ENCODE results near the gene CNOT6.
"Not testable (repeated sequence)": the region's sequence is repeated elsewhere in the genome, so short reads cannot be mapped to it uniquely, and the experiment has no call there.

The CNOT6 gene

DNA sequence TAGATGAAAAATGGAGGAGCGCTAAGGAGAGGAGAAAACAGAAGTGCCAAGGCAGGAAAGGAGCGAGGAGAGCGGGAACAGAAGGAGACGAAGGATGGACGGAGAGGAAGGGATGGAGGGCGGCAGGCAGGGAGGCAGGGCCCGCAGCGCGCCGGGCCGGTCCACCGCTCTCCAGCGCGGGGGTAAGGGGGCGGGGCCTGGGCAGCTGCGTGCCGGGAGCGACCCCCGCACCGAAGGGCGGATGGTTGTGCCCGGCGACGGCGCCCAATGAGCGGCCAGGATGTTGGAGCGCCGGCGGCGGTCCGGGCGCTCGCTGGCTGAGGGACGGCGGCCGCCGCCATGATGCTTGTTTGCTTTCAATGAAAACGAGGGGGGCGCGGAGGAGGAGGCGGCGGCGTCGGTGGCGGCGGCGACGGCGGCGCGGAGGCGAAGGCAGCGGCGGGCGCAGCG is at the start of gene CNOT6:
Gene CNOT6 (plus strand): TSS at position 320 of the 450 bp plus-strand sequence. CDS start 34,898 bp downstream, outside the sequence.
- peak; percentile 37 for DNase-seq

DNA sequence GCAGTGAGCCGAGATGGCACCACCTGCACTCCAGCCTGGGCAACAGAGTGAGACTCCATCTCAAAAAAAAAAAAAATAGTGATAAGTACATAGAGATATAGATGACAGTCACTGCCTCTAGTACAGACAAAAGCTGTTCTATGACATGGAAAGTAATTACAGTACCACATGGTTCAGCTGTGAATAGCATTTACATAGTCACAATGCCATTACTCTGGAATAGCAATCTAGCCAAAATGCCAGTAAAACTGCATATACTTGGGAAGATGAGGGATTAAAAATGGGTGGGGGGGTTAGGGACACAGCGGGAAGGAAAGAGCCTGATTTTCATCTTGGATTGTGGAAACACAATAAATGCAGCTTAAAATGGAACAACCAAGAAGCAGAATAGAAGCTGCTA is 39.4 kb upstream of the CNOT6 start:
- no peak for DNase-seq

DNA sequence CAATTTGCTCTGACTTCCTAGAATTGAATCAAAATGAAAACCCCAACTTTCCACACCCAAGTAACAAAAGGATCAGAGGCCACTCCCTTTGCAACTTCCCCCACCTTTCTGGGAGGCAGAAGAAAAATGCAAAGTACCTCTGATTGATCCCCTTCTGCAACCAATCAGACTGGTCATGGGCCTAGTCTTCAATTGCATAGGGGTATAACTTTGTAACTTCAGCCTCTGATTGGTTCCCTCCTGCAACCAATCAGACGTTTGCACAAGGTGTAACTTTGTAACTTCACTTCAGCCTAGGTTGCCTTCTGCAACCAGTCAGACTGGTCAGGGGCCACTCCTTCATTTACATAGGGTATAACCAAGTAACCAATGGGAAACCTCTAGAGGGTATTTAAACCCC is 38.3 kb upstream of the CNOT6 start:
- no peak for DNase-seq

DNA sequence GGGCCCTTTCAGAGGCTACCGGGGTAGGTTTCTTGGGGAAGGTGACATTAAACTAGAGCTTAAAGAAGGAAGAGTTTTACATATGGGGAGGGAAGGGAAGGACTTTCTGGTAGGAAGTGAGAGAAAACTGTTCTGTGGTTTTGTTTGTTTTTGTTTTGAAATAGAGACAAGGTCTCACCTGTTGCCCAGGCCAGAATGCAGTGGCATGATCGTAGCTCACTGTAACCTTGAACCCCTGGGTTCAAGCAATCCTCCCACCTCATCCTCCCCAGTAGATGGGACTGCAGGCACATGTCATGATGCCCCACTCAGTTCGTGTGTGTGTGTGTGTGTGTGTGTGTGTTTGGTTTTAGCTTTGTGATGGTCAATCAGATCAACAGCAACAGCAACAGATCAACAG is 37.4 kb upstream of the CNOT6 start:
- DNase-seq, result no peak

DNA sequence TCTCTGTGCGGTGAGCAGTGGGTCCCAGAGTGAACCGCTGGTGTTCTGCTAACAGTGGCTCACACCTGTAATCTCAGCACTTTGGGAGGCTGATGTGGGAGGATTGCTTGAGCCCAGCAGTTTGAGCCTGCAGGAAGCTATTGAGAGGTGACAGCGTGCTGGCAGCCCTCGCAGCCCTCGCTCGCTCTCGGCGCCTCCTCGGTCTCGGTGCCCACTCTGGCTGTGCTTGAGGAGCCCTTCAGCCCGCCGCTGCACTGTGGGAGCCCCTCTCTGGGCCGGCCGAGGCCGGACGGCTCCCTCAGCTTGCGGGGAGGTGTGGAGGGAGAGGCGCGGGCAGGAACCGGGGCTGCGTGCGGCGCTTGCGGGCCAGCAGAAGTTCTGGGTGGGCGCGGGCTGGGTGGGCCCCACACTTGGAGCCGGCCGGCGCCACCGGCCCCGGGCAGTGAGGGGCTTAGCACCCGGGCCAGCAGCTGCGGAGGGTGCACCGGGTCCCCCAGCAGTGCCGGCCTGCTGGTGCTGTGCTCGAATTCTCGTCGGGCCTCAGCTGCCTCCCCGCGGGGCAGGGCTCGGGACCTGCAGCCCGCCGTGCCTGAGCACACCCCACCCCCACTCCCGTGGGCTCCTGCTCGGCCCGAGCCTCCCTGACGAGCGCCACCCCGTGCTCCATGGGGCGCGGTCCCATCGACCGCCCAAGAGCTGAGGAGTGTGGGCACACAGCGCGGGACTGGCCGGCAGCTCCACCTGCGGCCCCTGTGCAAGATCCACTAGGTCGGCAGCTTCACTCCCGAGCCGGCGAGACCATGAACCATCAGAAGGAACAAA is 35.1 kb upstream of the CNOT6 start:
- not testable (repeated sequence) for DNase-seq

DNA sequence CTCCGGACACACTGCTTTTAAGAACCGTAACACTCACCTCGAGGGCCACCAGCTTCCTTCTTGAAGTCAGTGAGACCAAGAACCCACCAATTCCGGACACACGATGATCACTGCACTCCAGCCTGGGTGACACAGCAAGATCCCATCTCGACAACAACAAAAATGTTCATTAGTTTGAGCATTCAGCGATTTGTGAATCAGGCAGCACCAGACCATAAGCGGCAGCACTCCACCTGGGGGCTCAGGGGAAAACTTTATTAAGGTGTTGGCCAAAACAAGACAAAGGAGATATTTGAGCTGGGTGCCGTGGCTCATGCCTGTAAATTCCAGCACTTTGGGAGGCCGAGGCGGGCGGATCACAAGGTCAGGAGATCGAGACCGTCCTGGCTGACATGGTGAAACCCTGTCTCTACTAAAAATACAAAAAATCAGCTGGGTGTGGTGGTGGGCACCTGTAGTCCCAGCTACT is 34.5 kb upstream of the CNOT6 start:
- DNase-seq, result not testable (repeated sequence)

DNA sequence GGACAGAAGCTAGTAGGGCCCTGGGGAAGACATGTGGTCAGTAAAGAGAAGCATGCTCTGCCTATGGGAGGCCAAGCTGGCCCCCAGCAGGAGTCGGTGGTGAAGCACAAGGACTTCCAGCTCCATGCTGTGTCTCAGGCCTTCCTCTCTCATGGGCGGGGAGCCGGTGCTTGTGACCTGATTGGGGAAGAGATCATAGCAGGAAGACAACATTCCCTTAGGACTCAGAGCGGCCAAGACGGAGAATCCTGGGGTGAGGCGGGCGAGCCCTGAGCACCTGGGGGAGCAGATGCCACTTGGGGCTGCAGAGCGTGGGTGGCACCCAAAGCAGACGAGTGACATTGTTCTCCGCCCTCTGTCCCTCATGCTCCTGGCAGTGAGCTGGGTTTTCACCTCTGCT is 33.3 kb upstream of the CNOT6 start:
- no peak for DNase-seq

DNA sequence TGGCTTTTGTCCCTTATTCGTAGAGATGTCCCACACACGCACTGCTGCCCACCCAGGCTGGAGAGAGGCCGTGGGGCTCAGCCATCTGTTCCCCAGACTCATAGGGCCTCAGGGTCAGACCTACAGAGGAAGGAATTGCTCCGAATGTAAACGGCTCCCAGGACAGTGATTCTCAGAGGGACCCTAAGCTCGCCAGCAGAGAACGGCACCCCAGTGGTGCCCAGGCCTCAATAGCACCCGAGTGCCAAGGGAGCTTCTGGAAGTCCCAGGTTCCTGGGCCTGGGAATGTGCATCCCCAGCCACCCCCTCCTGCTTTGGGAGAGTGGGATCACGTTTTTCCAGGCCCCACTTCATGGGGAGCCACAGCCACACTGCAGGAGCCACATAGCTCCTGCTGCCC is 32.9 kb upstream of the CNOT6 start:
- DNase-seq, result no peak

DNA sequence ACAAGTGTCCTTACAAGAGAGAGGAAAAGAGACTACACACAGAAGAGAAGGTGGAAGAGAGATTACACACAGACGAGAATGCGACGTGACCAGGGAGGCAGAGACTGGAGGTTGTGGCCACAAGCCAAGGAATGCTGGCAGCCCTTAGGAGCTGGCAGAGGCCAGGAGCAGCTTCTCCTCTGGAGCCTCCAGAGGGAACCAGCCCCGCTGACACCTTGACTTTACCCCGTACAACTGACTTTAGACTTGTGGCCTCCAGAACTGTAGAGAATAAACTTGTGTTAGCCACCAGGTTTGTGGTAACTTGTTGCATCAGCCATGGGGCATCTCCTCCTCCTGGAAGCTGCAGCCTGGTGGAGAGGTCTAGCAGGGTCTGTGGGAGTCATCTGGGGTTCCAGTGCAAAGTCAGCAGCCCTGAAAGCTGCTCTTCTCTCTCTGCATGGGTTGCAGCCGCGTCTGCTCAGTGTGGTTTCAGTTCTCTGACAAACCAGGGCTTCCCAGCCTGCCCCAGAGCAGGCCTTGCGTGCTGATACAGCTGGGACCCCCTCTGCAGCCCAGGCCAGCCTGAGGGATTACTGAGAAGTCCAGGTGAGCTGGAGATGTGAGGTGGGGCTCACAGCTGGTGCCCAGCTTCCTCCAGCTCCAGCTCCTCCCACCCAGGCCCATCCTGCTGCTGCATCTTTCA is 30.8 kb upstream of the CNOT6 start:
- no peak for DNase-seq

DNA sequence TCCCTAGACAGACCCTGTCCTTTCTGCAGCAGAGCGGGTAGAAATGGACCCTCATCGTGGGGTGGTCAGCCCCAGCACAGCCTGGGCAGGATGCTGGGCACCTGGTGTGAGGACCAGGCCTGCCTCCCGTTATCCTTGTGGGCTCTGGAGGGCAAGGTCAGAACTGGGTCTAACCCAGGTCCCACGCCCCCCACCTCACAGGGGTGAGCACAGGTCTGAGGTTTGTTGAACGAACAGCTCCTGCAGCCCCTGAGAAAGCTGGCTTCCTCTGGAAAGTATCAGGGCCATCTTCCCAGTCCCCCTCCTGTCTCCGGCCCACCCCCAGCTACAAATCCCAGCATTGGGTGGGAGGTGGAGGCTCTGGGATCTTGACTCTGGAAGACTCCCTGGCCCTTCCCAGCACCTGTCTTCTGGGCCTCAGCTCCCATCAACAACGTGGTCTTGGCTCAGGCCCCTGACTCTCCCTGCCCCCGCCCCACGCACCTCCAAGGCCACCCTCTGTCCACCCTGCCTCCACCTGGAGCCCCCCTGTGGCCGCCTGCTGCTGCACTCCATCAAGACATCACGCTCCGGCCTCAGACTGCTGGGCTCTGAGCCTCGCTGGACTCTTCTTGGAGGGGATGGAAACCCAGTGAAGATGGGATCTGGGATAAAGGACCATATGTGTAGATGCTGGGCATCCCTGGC is 30.1 kb upstream of the CNOT6 start:
- DNase-seq, result no peak

DNA sequence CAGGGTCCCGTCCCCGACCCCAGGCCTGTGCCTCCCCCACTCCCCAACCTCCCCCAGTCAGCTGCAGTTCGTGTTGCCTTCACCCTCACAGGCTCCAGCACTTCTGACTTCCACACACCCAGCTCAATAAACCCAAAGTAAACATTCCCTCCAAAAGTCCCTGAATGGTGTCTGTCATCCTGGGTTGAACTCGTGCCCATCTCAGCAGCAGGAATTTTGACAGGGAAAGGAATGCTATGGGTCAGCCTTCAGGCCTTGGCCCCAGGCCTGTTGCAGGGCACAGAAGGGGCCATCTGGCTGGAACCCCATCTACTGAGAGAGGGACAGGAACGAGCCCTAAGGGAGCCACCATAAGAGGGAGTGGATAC is 29.6 kb upstream of the CNOT6 start:
- no peak for DNase-seq

DNA sequence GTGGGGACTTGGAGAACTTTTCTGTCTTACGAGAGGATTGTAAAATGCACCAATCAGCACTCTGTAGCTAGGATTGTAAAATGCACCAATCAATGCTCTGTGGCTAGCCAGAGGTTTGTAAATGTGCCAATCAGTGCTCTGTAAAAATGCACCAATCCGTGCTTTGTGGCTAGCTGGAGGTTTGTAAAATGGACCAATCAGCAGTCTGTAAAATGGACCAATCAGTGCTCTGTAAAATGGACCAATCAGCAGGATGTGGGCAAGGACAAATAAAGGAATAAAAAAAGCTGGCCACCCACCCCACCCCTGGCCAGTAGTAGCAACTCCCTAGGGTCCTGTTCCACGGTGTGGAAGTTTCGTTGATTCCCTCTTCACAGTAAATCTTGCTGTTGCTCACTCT is 29.1 kb upstream of the CNOT6 start:
- DNase-seq, result not testable (repeated sequence)

DNA sequence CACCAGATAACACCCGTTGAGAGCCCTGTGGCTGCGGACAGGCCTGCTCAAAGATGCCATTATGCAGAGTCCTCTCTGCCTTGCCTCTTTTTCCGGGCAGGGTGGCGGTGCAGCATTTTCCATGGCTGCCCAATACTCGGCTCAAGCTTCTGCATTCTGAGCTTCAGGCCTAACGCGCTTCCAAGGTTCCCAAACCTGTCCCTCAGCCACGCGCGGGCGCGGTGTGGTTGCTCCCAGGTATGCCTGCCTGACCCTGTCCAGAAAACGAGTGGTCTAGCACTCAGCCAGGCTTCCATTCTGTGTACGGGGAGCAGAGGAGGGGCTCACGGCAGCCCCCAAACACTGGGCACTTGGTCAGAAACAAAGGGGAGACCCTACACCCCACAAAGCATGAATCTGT is 27.9 kb upstream of the CNOT6 start:
- DNase-seq, result no peak

DNA sequence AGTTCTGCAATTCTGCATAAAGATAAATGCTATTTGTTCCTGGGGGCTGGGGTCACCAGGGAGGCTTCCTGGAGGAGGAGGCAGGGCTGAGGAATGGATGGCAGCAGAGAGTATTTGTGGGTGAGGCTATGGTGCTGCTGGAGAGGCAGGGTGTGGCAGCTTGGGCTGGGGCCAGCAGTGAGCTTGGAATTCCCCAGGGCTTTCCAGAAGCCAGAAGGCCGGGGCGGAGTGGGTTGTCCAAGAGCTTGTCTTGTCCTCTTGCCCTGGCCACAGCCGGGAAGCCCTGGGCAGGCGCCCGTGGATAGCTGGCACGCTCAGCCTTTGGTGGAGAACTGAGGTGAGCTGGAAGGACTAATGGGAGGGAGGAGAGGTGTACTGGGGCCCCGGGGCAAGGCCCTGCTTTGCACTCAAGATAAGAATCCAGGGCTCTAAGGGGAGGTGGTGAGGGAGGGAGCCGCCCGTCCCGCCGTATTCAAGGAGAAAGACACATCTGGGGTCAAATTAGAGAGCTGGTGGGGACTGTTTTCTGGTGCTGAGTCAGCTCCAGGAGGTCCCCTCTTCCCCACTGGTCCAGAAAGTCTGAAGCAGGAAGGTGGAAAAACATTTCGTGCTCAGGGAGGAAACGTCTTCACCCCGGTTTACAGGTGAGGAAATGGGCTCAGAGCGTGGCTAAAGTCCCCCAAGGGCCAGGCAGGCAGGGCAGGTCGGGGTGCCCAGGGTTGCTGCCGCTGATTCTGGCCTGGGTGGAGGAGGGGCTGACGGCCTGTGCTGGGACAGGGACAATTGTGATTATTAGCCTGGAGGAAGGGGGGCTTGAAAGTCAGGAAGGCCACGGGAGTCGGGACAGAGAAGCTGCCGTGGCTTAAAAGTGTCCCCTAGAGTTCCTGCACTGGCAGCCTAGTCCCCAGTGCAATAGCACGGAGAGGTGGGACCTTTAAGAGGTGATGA is 26.9 kb upstream of the CNOT6 start:
- no peak for DNase-seq

DNA sequence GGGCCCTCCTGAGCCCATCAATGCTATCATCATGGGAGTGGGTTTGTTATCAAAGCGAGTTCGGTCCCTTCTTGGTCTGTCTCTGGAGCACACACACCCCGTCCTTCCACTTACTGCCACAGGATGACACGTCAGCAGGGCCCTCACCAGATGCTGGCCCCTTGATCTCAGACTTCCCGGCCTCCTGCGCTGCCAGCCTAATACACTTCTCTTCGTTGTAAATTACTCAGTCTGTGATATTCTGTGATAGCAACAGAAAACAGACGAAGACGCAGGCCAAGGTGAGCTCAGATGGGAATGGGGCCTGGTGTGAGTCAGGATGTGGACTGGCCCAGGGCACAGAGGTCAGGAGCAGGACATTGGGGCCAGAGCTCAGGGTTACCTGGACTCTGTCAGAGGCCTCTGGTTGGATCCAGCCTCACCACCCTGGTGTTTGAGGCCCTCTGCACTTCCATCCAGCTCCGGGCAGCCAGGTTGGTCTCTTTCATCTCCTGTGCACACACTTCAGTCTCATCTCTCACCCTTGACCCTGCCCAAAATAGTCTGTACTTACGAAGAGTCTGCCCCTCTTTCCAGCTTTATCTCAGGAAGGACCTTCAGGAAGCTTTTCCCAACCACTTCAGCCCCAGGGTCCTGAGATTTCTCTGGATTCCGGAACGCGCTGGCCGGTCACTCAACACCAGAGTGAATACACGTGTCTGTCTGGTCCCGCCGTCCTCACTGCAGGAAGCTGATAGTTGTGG is 26.0 kb upstream of the CNOT6 start:
- DNase-seq, result no peak

DNA sequence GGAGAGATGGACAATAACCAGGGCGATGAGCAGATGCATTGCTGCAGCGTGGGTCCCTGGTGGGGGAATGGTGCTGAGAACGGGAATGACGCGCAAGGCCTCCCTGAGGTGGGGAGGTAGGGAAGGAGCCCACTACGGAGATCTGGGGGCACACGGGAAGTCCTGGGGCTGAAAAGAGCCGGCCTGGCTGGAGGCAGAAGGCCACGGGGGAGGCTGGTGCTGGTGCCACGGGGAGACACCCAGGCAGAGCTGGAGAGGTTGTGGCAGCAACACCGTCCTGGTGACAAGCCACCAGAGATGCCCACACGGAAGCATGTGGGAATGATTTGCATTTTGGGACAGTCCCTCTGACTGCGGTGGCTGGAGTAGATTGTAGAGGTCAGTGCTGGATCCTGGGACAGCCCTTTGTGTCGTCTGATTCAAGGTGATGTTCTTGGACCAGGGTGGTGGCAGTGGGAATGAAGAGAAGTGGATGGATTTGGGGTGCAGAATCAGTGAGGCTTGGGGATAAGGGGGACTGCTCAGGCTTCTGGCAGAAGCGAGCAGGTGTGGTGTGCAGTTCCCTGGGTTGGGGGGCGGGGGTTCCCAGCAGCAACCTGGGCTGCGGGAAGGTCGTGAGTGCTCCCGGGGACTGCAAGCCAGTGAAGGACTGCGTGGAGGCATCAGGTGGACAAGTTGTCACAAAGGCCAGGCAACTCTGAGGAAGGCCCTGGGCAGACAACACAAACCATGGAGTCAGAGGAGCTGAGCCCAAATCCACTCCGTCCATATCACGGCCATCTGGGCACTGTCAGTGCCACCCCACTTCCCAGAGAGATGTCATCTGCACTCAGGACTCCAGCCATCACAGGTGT is 25.2 kb upstream of the CNOT6 start:
- no peak for DNase-seq

DNA sequence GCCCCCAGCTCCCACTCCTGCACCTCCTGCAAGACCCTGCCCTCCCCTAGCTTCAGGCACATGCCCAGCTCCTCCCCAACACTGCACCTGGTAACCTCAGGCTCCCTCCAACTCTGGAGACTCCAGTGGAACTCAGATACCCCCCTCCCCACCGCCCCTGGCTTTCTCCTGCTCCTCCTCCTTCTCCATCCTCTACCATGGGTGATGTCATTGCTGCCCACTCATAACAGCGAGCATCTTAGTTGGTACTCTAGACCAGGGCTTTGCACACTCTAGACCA is 24.7 kb upstream of the CNOT6 start:
- DNase-seq, result no peak

DNA sequence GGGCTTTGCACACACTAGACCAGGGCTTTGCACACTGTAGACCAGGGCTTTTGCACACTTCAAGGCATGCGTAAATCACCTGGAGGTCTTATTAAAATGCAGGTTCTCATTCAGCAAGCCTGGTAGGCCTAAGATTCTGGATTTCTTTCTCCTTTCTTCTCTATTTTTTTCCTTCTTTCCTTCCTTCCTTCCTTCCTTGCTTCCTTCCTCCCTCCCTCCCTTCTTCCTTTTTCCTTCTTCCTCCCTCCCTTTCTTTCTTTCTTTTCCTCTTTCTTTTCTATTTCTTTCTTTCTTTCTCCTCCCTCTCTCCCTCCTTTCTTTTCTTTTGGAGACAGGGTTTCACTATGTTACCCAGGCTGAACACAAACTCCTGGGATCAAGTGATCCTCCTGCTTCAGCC is 24.3 kb upstream of the CNOT6 start:
- no peak for DNase-seq

DNA sequence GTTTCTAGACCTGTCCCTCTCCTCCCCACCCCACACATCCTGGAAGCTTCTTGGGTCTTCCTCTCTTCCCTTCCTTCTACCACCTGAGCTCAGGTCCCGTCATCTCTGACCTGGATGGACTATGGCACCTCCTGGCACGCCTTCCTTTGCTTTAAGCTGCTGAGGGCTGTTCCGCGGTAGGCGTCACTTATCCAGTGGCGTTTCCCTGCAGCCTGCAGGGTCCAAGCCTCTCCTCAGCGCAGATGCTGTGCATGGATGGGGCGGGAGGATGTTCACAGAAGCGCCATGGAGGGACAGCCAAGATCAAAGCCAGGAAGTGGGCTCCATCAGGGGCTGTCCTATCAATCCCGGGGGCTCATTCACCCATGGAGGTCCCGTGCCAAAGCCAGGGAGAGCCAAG is 23.8 kb upstream of the CNOT6 start:
- DNase-seq, result no peak

DNA sequence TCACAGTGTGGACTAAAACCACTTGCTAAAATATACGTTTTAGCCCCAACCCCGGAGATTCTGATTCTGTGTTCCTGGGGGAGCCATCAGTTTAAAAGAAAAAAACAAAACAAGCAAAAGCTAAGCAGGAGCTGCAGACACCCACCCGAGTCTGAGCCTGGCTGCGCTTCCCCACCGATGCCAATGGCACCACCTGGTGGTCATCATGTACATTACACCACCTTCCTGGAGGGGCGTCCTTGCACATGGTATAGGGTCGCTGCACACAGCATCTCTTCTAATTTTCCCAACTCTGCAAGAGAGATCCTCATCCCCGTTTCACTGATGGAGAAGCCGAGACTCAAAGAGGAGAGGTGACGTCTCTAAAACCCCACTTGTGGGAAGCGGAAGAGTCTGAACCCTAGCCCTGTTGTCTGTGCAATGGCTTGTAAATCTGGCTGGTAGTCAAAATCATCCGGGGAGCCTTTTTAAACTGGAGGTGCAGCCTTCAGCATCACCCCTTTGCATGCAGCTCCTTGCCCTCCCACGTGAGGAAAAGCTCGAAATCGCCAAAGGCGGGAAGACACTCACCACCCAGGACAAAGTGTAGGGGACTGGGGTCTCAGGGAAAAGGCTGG is 23.1 kb upstream of the CNOT6 start:
- no peak for DNase-seq

DNA sequence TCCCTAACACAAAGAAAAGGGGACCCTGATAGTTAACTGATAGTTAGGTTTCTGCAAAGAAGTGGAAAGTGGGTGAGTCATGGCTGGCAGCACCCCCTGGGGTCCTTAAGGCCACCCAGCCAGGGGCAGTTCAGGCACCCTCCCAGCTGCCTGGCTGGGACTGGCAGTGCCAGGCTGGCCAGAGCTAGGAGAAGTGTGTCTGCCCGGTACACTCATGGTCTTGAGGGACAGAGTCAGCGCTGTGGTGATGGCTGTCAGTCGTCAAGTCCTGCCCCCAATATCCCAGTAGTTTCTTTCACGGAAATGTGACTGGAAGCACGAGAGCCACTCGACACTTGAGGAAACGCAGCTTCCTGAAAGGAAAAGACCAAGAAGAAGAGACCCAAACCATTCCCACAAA is 22.3 kb upstream of the CNOT6 start:
- DNase-seq, result no peak
